CD14-positive monocyte (primary cell): ENCODE data around the gene FIGN. TPM values are rescaled to one million over a fixed set of nuclear protein-coding genes. Genes with fewer than 3 reads are reported as not detected.

Experiments
- DNase-seq, 3 donors: peaks; one replicate each; pipeline ENCODE4 v3.0.0-alpha.2; 2011 to 2022
- H2AFZ ChIP-seq: 2 replicates; pipeline ENCODE4 v1.6.0; 2012; ENCODE audit warnings: mild to moderate bottlenecking, low read depth, low read length, inconsistent platforms; ENCODE audit not compliant: insufficient read depth, poor library complexity, severe bottlenecking
- H3K27ac ChIP-seq, 2 donors: 1 replicate in 1 of 2; 2 replicates in 1 of 2; pipeline ENCODE4 v1.5.1; 2012 to 2013; ENCODE audit warnings: low read length in 2 of 2, control low read depth in 1 of 2, inconsistent platforms in 1 of 2, low read depth in 1 of 2, mild to moderate bottlenecking in 1 of 2
- H3K27me3 ChIP-seq, 2 donors: one replicate each; pipeline versions ENCODE4 v1.6.0 to v1.6.1; 2011 to 2013; ENCODE audit warnings: low read length in 2 of 2; ENCODE audit not compliant: control insufficient read depth in 2 of 2, insufficient read depth in 2 of 2
- H3K36me3 ChIP-seq, 2 donors: replicated peaks in 1 of 2; 1 replicate in 1 of 2; 2 replicates in 1 of 2; pipeline versions ENCODE4 v1.5.1 to v1.6.1; 2012 to 2013; ENCODE audit warnings: low read length in 2 of 2, control low read depth in 1 of 2, inconsistent platforms in 1 of 2, mild to moderate bottlenecking in 1 of 2; ENCODE audit not compliant: insufficient read depth in 2 of 2, control insufficient read depth in 1 of 2
- H3K4me1 ChIP-seq, 2 donors: 1 replicate in 1 of 2; 2 replicates in 1 of 2; pipeline versions ENCODE4 v1.5.1 to v1.6.1; 2012 to 2013; ENCODE audit warnings: low read length in 2 of 2, control low read depth in 1 of 2, inconsistent platforms in 1 of 2, mild to moderate bottlenecking in 1 of 2, moderate library complexity in 1 of 2; ENCODE audit not compliant: insufficient read depth in 2 of 2, control insufficient read depth in 1 of 2
- H3K4me2 ChIP-seq: replicated peaks from 2 replicates; pipeline ENCODE3; 2012; ENCODE audit warnings: low read length, moderate library complexity, mild to moderate bottlenecking; ENCODE audit not compliant: poor library complexity, severe bottlenecking; ENCODE audit errors: extremely low read depth
- H3K4me3 ChIP-seq, 3 experiments: fragments of 200-600 bp in 1 of 3; sonication (generic) in 1 of 3; replicated peaks in 1 of 3; 1 replicate in 2 of 3; 2 replicates in 1 of 3; pipeline ENCODE4 v1.5.1; 2011 to 2013; ENCODE audit warnings: low read length in 3 of 3, mild to moderate bottlenecking in 3 of 3, control low read depth in 2 of 3, low read depth in 2 of 3, inconsistent platforms in 1 of 3, moderate library complexity in 1 of 3
- H3K79me2 ChIP-seq: 2 replicates; pipeline ENCODE4 v1.6.0; 2012; ENCODE audit warnings: mild to moderate bottlenecking, control low read depth, inconsistent platforms, low read length, moderate library complexity; ENCODE audit not compliant: insufficient read depth
- H3K9ac ChIP-seq: 2 replicates; pipeline ENCODE4 v1.6.0; 2017; ENCODE audit warnings: low read length, mild to moderate bottlenecking; ENCODE audit not compliant: insufficient read depth, poor library complexity, severe bottlenecking
- H3K9me3 ChIP-seq, 2 donors: replicated peaks in 1 of 2; 1 replicate in 1 of 2; 2 replicates in 1 of 2; pipeline versions ENCODE4 v1.5.1 to v1.6.1; 2012 to 2013; ENCODE audit warnings: low read length in 2 of 2, control low read depth in 1 of 2; ENCODE audit not compliant: control insufficient read depth in 1 of 2, insufficient read depth in 1 of 2
- H4K20me1 ChIP-seq: 2 replicates; pipeline ENCODE4 v1.6.0; 2012; ENCODE audit warnings: mild to moderate bottlenecking, low read length, control low read depth, moderate library complexity; ENCODE audit not compliant: insufficient read depth
- H3K27ac Mint-ChIP-seq, 7 donors: one replicate each; pipeline ENCODE4 v1.8.0; 2020; ENCODE audit warnings: mild to moderate bottlenecking in 7 of 7, mixed read lengths in 7 of 7, moderate library complexity in 6 of 7, inconsistent platforms in 2 of 7
- H3K27me3 Mint-ChIP-seq, 3 donors: one replicate each; pipeline ENCODE4 v1.8.0; 2021 to 2022; ENCODE audit warnings: low read depth in 3 of 3, mild to moderate bottlenecking in 3 of 3, mixed read lengths in 3 of 3, moderate library complexity in 3 of 3, inconsistent platforms in 1 of 3
- H3K36me3 Mint-ChIP-seq, 2 donors: one replicate each; pipeline ENCODE4 v1.8.0; 2020; ENCODE audit warnings: mixed read lengths in 2 of 2, inconsistent platforms in 1 of 2, mild to moderate bottlenecking in 1 of 2
- H3K4me1 Mint-ChIP-seq: one replicate; pipeline ENCODE4 v1.8.0; 2020; ENCODE audit warnings: mild to moderate bottlenecking, mixed read lengths
- H3K4me3 Mint-ChIP-seq, 2 donors: one replicate each; pipeline ENCODE4 v1.8.0; 2020; ENCODE audit warnings: mild to moderate bottlenecking in 2 of 2, mixed read lengths in 2 of 2, moderate library complexity in 1 of 2
- H3K9me3 Mint-ChIP-seq, 7 donors: one replicate each; pipeline ENCODE4 v1.8.0; 2020 to 2022; ENCODE audit warnings: mixed read lengths in 7 of 7, mild to moderate bottlenecking in 6 of 7, moderate library complexity in 6 of 7, inconsistent platforms in 2 of 7
- WGBS: methylation state at CpG from one replicate; pipeline ENCODE4 v1.1.5; 2013; ENCODE audit warnings: missing lambda C conversion rate; ENCODE audit not compliant: insufficient coverage; 5-methylcytosine and 5-hydroxymethylcytosine counted together
- intact Hi-C, 2 donors: fragments of 100-400 bp; cut with micrococcal nuclease; formaldehyde crosslinking; loops; one replicate each; pipeline versions ENCODE4 v1.15.0 to v1.15.1; 2023
- polyA plus RNA-seq, 3 donors: library from polyadenylated mRNA; depleted of rRNA in 1 of 3; unstranded in 2 of 3; stranded (reverse) in 1 of 3; fragments of 300-500 nt in 2 of 3; fragments of >200 nt in 1 of 3; fragmentation: Illumina TruSeq in 2 of 3; gene quantifications; 1 replicate in 2 of 3; 2 replicates in 1 of 3; pipeline ENCODE4 v1.2.3, GENCODE V29; 2012 to 2021
- TF ChIP-seq, protein P1 (sequence below): fragments of 200-600 bp; IDR thresholded peaks from one replicate; pipeline ENCODE4 v1.8.0; 2022; ENCODE audit warnings: antibody characterized with exemption, mild to moderate bottlenecking

The FIGN gene
- polyA plus RNA-seq, 3 donors = not detected

- H3K36me3 Mint-ChIP-seq = no peaks in the 10 kb centered on the region
- intact Hi-C loops = no loop called here
Measured at GRCh38 chr2:163644238-163644637, 91.6 kb downstream of the FIGN start.

GRCh38 chr2:163641986-163642385, 93.8 kb downstream of the FIGN start:
- no peak overlapping the region for H2AFZ ChIP-seq

More at GRCh38 chr2:163644238-163644637, 91.6 kb downstream of the FIGN start:
- Histone ChIP-seq H2AFZ (no peak overlapping the region), H3K9me3 (no peaks in the 10 kb centered on the region), H3K4me3 (no peak overlapping the region), H3K27me3 (no peaks in the 10 kb centered on the region), H3K9ac (no peak overlapping the region), H3K36me3 (no peaks in the 10 kb centered on the region), H3K4me2 (no peak overlapping the region), H4K20me1 (no peaks in the 10 kb centered on the region), H3K27ac (no peak overlapping the region), H3K4me1 (no peaks in the 10 kb centered on the region), H3K79me2 (no peaks in the 10 kb centered on the region)
- DNase-seq = no peak
- Mint-ChIP-seq H3K4me1 (no peaks in the 10 kb centered on the region), H3K27ac (no peak overlapping the region), H3K9me3 (peaks cover 0 to 5% (median 1%) of the 10 kb centered on the region in 7 donors), H3K27me3 (no peaks in the 10 kb centered on the region), H3K4me3 (no peak overlapping the region)
- TF ChIP-seq, protein P1, sequence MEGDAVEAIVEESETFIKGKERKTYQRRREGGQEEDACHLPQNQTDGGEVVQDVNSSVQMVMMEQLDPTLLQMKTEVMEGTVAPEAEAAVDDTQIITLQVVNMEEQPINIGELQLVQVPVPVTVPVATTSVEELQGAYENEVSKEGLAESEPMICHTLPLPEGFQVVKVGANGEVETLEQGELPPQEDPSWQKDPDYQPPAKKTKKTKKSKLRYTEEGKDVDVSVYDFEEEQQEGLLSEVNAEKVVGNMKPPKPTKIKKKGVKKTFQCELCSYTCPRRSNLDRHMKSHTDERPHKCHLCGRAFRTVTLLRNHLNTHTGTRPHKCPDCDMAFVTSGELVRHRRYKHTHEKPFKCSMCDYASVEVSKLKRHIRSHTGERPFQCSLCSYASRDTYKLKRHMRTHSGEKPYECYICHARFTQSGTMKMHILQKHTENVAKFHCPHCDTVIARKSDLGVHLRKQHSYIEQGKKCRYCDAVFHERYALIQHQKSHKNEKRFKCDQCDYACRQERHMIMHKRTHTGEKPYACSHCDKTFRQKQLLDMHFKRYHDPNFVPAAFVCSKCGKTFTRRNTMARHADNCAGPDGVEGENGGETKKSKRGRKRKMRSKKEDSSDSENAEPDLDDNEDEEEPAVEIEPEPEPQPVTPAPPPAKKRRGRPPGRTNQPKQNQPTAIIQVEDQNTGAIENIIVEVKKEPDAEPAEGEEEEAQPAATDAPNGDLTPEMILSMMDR = no peak
- WGBS = no CpG with 5 or more reads among the region's 2 CpGs

More at GRCh38 chr2:163641986-163642385, 93.8 kb downstream of the FIGN start:
- TF ChIP-seq, protein P1 = no peak
- H3K4me1 ChIP-seq = no peaks in the 10 kb centered on the region
- no peaks in the 10 kb centered on the region for H3K36me3 Mint-ChIP-seq
- H3K27me3 ChIP-seq = no peaks in the 10 kb centered on the region
- no peaks in the 10 kb centered on the region for H3K36me3 ChIP-seq
- WGBS = no CpG with 5 or more reads among the region's 1 CpG
- no peak overlapping the region for H3K27ac ChIP-seq
- H4K20me1 ChIP-seq = no peaks in the 10 kb centered on the region
- H3K27me3 Mint-ChIP-seq = no peaks in the 10 kb centered on the region
- no peak overlapping the region for H3K27ac Mint-ChIP-seq
- intact Hi-C loops = no loop called here
- no peaks in the 10 kb centered on the region for H3K9me3 ChIP-seq
- no peaks in the 10 kb centered on the region for H3K4me1 Mint-ChIP-seq
- no peak overlapping the region for H3K4me2 ChIP-seq
- no peak overlapping the region for H3K4me3 Mint-ChIP-seq
- no peak overlapping the region for H3K4me3 ChIP-seq
- DNase-seq = no peak
- H3K9ac ChIP-seq = no peak overlapping the region
- H3K9me3 Mint-ChIP-seq = peaks cover 0 to 5% (median 0%) of the 10 kb centered on the region in 7 donors
- no peaks in the 10 kb centered on the region for H3K79me2 ChIP-seq
